H1 (cell line): ENCODE results near the gene ECPAS. TPM values are rescaled to one million over a fixed set of nuclear protein-coding genes. Genes with fewer than 3 reads are reported as not detected.

Experiments used
- CTCF ChIA-PET: fragments of 300-600 bp; sonication (Branson Sonifier 250); formaldehyde crosslinking; loops from one replicate; lab custom pipeline; 2021; ENCODE audit not compliant: partially characterized antibody; lab: Charles Lee
- POLR2A ChIA-PET: fragments of 300-600 bp; sonication (Branson Sonifier 250); formaldehyde crosslinking; loops from one replicate; lab custom pipeline; 2021; ENCODE audit warnings: inconsistent platforms; ENCODE audit not compliant: partially characterized antibody; lab: Charles Lee
- DNase-seq, 2 experiments: peaks; one replicate each; pipeline versions ENCODE4 v3.0.0 to v3.0.0-alpha.2; 2010 to 2022; ENCODE audit warnings: low spot score in 2 of 2, low read depth in 1 of 2, mixed read lengths in 1 of 2
- FAIRE-seq: peaks from 2 replicates; lab custom pipeline; 2011; peaks lifted over from hg19 to GRCh38; lab: Jason Lieb, UNC
- H2AFZ ChIP-seq: 2 replicates; pipeline ENCODE4 v1.8.1; 2012; ENCODE audit warnings: low read length, inconsistent platforms
- H2AK5ac ChIP-seq: 2 replicates; pipeline ENCODE4 v1.6.1; 2013; ENCODE audit warnings: low read depth, low read length
- H2BK120ac ChIP-seq: replicated peaks from 2 replicates; pipeline ENCODE3; 2013; ENCODE audit warnings: low read depth, low read length, inconsistent platforms
- H2BK12ac ChIP-seq: 2 replicates; pipeline ENCODE4 v1.6.1; 2013; ENCODE audit warnings: low read depth, low read length
- H2BK15ac ChIP-seq: 2 replicates; pipeline ENCODE4 v1.6.1; 2013; ENCODE audit warnings: low read length
- H2BK20ac ChIP-seq: 2 replicates; pipeline ENCODE4 v1.6.1; 2013; ENCODE audit warnings: low read length
- H2BK5ac ChIP-seq: 2 replicates; pipeline ENCODE4 v1.6.1; 2013; ENCODE audit warnings: low read depth, low read length
- H3K14ac ChIP-seq: 2 replicates; pipeline ENCODE4 v1.6.1; 2013; ENCODE audit warnings: inconsistent platforms; ENCODE audit not compliant: insufficient read length
- H3K18ac ChIP-seq: 2 replicates; pipeline ENCODE4 v1.6.1; 2013; ENCODE audit warnings: low read length; ENCODE audit errors: extremely low read depth
- H3K23ac ChIP-seq: 2 replicates; pipeline ENCODE4 v1.6.1; 2013; ENCODE audit warnings: inconsistent platforms; ENCODE audit not compliant: insufficient read length
- H3K23me2 ChIP-seq: 2 replicates; pipeline ENCODE4 v1.6.1; 2013; ENCODE audit warnings: low read depth, low read length
- H3K27ac ChIP-seq: 2 replicates; pipeline ENCODE4 v1.6.1; 2011; ENCODE audit warnings: low read depth, low read length, inconsistent platforms
- H3K27me3 ChIP-seq, 4 experiments: replicated peaks in 1 of 4; 1 replicate in 1 of 4; 2 replicates in 3 of 4; pipeline versions ENCODE4 v1.6.1 to v1.8.1; 2011 to 2013; ENCODE audit warnings: low read length in 3 of 4, mild to moderate bottlenecking in 3 of 4, inconsistent platforms in 2 of 4, mixed read lengths in 2 of 4, moderate library complexity in 1 of 4; ENCODE audit not compliant: control insufficient read depth in 3 of 4, insufficient read depth in 3 of 4; ENCODE audit errors: extremely low read depth in 1 of 4
- H3K36me3 ChIP-seq, 4 experiments: 2 replicates each; pipeline versions ENCODE4 v1.6.1 to v1.8.1; 2011 to 2013; ENCODE audit warnings: mild to moderate bottlenecking in 4 of 4, low read length in 3 of 4, moderate library complexity in 2 of 4, control low read depth in 1 of 4, inconsistent platforms in 1 of 4; ENCODE audit not compliant: insufficient read depth in 4 of 4, control insufficient read depth in 2 of 4
- H3K4ac ChIP-seq: replicated peaks from 2 replicates; pipeline ENCODE3; 2013; ENCODE audit warnings: low read length, low read depth, mixed read lengths, inconsistent platforms; ENCODE audit not compliant: insufficient read length
- H3K4me1 ChIP-seq, 4 experiments: replicated peaks in 1 of 4; 1 replicate in 1 of 4; 2 replicates in 3 of 4; pipeline versions ENCODE4 v1.6.1 to v1.8.1; 2011 to 2013; ENCODE audit warnings: low read length in 3 of 4, inconsistent platforms in 2 of 4, mixed read lengths in 1 of 4; ENCODE audit not compliant: insufficient read depth in 4 of 4, control insufficient read depth in 3 of 4
- H3K4me2 ChIP-seq, 2 experiments: 2 replicates each; pipeline versions ENCODE4 v1.6.1 to v1.8.1; 2011 to 2013; ENCODE audit warnings: low read depth in 2 of 2, low read length in 2 of 2, control low read depth in 1 of 2, inconsistent platforms in 1 of 2, mild to moderate bottlenecking in 1 of 2; ENCODE audit not compliant: insufficient read depth in 1 of 2
- H3K4me3 ChIP-seq, 4 experiments: fragments of 200-600, 300-600 bp in 1 of 4; sonication (generic), shearing (Covaris generic), sonication (Bioruptor Twin) in 1 of 4; 2 replicates each; pipeline versions ENCODE4 v1.5.1 to v1.8.1; 2011 to 2016; ENCODE audit warnings: low read length in 4 of 4, low read depth in 3 of 4, control low read depth in 2 of 4, inconsistent platforms in 2 of 4, mild to moderate bottlenecking in 2 of 4, mixed read lengths in 1 of 4, moderate library complexity in 1 of 4; ENCODE audit not compliant: insufficient read depth in 2 of 4; ENCODE audit errors: extremely low read depth in 1 of 4
- H3K56ac ChIP-seq: replicated peaks from 2 replicates; pipeline ENCODE3; 2013; ENCODE audit warnings: low read depth, mild to moderate bottlenecking, mixed read lengths, low read length, inconsistent platforms; ENCODE audit not compliant: insufficient read length
- H3K79me1 ChIP-seq: 2 replicates; pipeline ENCODE4 v1.6.1; 2013; ENCODE audit warnings: low read depth, low read length, control low read depth
- H3K79me2 ChIP-seq, 2 experiments: 2 replicates each; pipeline versions ENCODE4 v1.6.1 to v1.8.1; 2012 to 2013; ENCODE audit warnings: low read length in 2 of 2, mild to moderate bottlenecking in 2 of 2, inconsistent platforms in 1 of 2; ENCODE audit not compliant: insufficient read depth in 2 of 2, control insufficient read depth in 1 of 2
- H3K9ac ChIP-seq, 4 experiments: replicated peaks in 1 of 4; 1 replicate in 1 of 4; 2 replicates in 3 of 4; pipeline versions ENCODE4 v1.6.1 to v1.8.1; 2011 to 2013; ENCODE audit warnings: low read depth in 3 of 4, low read length in 3 of 4, control low read depth in 2 of 4, mild to moderate bottlenecking in 2 of 4, moderate library complexity in 2 of 4, inconsistent platforms in 1 of 4; ENCODE audit errors: extremely low read depth in 1 of 4
- H3K9me3 ChIP-seq, 2 experiments: 2 replicates each; pipeline versions ENCODE4 v1.6.1 to v1.8.1; 2012 to 2013; ENCODE audit warnings: mild to moderate bottlenecking in 2 of 2, moderate library complexity in 2 of 2, control low read depth in 1 of 2, inconsistent platforms in 1 of 2, low read depth in 1 of 2, low read length in 1 of 2, mixed read lengths in 1 of 2; ENCODE audit not compliant: insufficient read depth in 2 of 2
- H4K20me1 ChIP-seq, 2 experiments: replicated peaks in 1 of 2; 2 replicates each; pipeline versions ENCODE3 to v1.8.1; 2011 to 2013; ENCODE audit warnings: inconsistent platforms in 2 of 2, low read length in 2 of 2, mild to moderate bottlenecking in 1 of 2; ENCODE audit not compliant: insufficient read depth in 2 of 2, control insufficient read depth in 1 of 2
- H4K5ac ChIP-seq: 2 replicates; pipeline ENCODE4 v1.6.1; 2013; ENCODE audit warnings: low read length, low read depth, mixed read lengths, inconsistent platforms; ENCODE audit not compliant: insufficient read length
- H4K8ac ChIP-seq: 2 replicates; pipeline ENCODE4 v1.8.0; 2013; ENCODE audit warnings: mild to moderate bottlenecking, moderate library complexity, low read length, inconsistent platforms; ENCODE audit not compliant: insufficient read depth; ENCODE audit errors: extremely low read depth
- H4K91ac ChIP-seq: replicated peaks from 2 replicates; pipeline ENCODE3; 2013; ENCODE audit warnings: low read length, mixed read lengths, inconsistent platforms; ENCODE audit not compliant: insufficient read length
- SP4 ChIP-seq: IDR thresholded peaks from 2 replicates; pipeline ENCODE4 v1.6.1; 2012; ENCODE audit warnings: low read length, inconsistent platforms
- TAF1 ChIP-seq: IDR thresholded peaks from 2 replicates; pipeline ENCODE4 v1.6.1; 2011; ENCODE audit warnings: mild to moderate bottlenecking, low read depth, low read length
- YY1 ChIP-seq: IDR thresholded peaks from 2 replicates; pipeline ENCODE4 v1.6.1; 2011; ENCODE audit warnings: low read depth, mild to moderate bottlenecking, low read length
- WGBS, 2 experiments: shearing (Covaris generic) in 1 of 2; methylation state at CpG; one replicate each; pipeline versions ENCODE4 v1.1.6 to v1.1.7; 2013 to 2015; ENCODE audit warnings: low lambda C conversion rate in 2 of 2, mixed read lengths in 2 of 2, inconsistent platforms in 1 of 2, low coverage in 1 of 2, missing lambda C conversion rate in 1 of 2; ENCODE audit not compliant: insufficient replicate concordance in 2 of 2, insufficient coverage in 1 of 2, insufficient read length in 1 of 2; ENCODE audit errors: extremely low coverage in 1 of 2, missing lambda C conversion rate in 1 of 2; 5-methylcytosine and 5-hydroxymethylcytosine counted together
- polyA plus RNA-seq, 7 experiments: library from polyadenylated mRNA; depleted of rRNA in 3 of 7; stranded (reverse) in 5 of 7; unstranded in 2 of 7; fragments of >200 nt in 5 of 7; fragments of 200-250 nt in 2 of 7; gene quantifications; 1 replicate in 5 of 7; 2 replicates in 1 of 7; 4 replicates in 1 of 7; pipeline versions ENCODE4 v1.2.1 to v1.2.3, GENCODE V29; 2011 to 2013; ENCODE audit warnings: missing spikeins in 2 of 7, mixed read lengths in 2 of 7
- total RNA-seq: library from RNA; stranded (reverse); fragmentation: NEBNext Ultra II Directional; extraction: Animal tissue kit (Norgen Biotek cat#: 25700); gene quantifications from 2 replicates; pipeline ENCODE4 v1.2.1, GENCODE V29; 2021

Gene ECPAS
- total and polyA plus RNA-seq, 2 of the 8 experiments (the other 6 are each of a cell fraction or from before 2014, with no cell fraction given) = 20.9 to 131 TPM

DNA sequence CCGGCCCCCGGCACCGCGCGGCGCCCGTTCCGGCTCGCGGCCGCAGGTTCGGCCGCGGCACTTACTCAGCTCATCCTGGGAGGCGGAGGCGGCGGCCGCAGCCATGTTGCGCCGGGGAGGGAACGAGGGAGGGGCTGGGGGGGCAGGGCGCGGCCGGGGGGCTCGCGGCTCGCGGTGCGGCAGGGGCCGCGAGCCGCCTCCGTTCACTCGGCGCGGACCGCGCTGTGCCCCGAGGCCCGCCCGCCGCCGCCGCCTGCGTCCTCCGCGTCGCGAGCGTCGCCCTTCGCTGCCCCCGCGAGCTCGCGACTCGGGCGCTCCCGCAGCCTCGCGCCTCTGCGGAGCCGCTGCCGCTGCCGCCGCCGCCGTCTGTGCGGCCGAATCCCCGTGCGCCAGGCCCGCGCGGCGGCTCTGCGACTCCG lies 735 bp downstream of the ECPAS start:
- Histone ChIP-seq H2BK5ac (no peak overlapping the region), H3K79me2 (peaks cover 15 to 49% of the 10 kb centered on the region in 2 experiments), H3K9me3 (no peaks in the 10 kb centered on the region), H3K18ac (no peak overlapping the region), H4K91ac (no peak overlapping the region), H3K27ac (peak overlapping the region; percentile 55; the same call in 1 of the 2 replicates), H2AFZ (no peak overlapping the region), H3K79me1 (no peaks in the 10 kb centered on the region), H4K20me1 (peaks cover 0 to 2% of the 10 kb centered on the region in 2 experiments), H4K5ac (no peak overlapping the region), H3K4me2 (peak overlapping the region; percentile 35 to 63; a peak in 2 of 4 replicates), H3K14ac (no peak overlapping the region), H3K23me2 (peaks cover 2% of the 10 kb centered on the region; the same call in 1 of the 2 replicates), H2BK20ac (no peak overlapping the region), H3K56ac (no peak overlapping the region), H2BK120ac (no peak overlapping the region), H3K36me3 (no peaks in the 10 kb centered on the region), H3K27me3 (no peaks in the 10 kb centered on the region), H3K4ac (no peak overlapping the region), H4K8ac (peak overlapping the region; percentile 95; the same call in 1 of the 2 replicates), H3K4me3 (peak overlapping the region; percentile 67 to 91 (median 80); a peak in 6 of 8 replicates), H2BK15ac (no peak overlapping the region), H3K4me1 (peaks cover 0 to 4% (median 4%) of the 10 kb centered on the region in 4 experiments; a peak in 4 of 7 replicates), H2AK5ac (no peak overlapping the region)
- FAIRE-seq (no peak), DNase-seq (no peak)
- POLR2A ChIA-PET = interaction anchor here (0.6 to 5.0 kb wide), 25 partner anchors 7 to 134 kb away, joined by 3 to 64 read pairs (median 3); partner anchors contain the start of genes PTGR1 and ZNF483
- 3% methylated on average over 24 of the region's 78 CpGs; no CpG with 5 or more reads in 1 of the 2 experiments for WGBS, 2 experiments
- CTCF ChIA-PET = no interaction called here
- TF ChIP-seq TAF1 (0 out of 2 replicates have a peak, but pooled peaks have one; percentile 27), YY1 (peak; percentile 34; the same call in 1 of the 2 replicates), SP4 (no peak)
- TF ChIP-seq, all 59 proteins: peak for 2
- no peak overlapping the region for H3K23ac ChIP-seq
- H2BK12ac ChIP-seq = no peak overlapping the region
- peak overlapping the region in 3 of 4 experiments; percentile 63 to 99 (median 66); a peak in 6 of 7 replicates for H3K9ac ChIP-seq
